GM12873 (cell line): ENCODE measurements around the gene ALX4.

Experiments used
- CTCF ChIP-seq: IDR thresholded peaks from 2 replicates; pipeline ENCODE4 v1.5.1; 2012; ENCODE audit warnings: low read depth, mild to moderate bottlenecking, moderate library complexity, low read length, control low read depth; ENCODE audit not compliant: insufficient read depth; ENCODE audit errors: missing control alignments

Gene ALX4

GRCh38 chr11:44288133-44288526 is 21.8 kb downstream of the ALX4 start:
- no peak for TF ChIP-seq CTCF

GRCh38 chr11:44286911-44287310 is 23.0 kb downstream of the ALX4 start:
- no peak for TF ChIP-seq CTCF

- peak; percentile 99 for TF ChIP-seq CTCF
These were observed 23.6 kb downstream of the ALX4 start for GRCh38 chr11:44286268-44286880.

- TF ChIP-seq CTCF = no peak
These were observed 24.2 kb downstream of the ALX4 start for GRCh38 chr11:44285756-44286155.

GRCh38 chr11:44282620-44283019 is 27.3 kb downstream of the ALX4 start:
- TF ChIP-seq CTCF = no peak

- no peak for TF ChIP-seq CTCF
These were observed 28.8 kb downstream of the ALX4 start for GRCh38 chr11:44281151-44281550.

- no peak for TF ChIP-seq CTCF
These were observed 29.7 kb downstream of the ALX4 start for GRCh38 chr11:44280257-44280656.
